ENCODE measurements around the gene AHCYL2.
A peak's percentile ranks its signal among the peaks of the same experiment; 100 is the strongest.
"Not testable (repeated sequence)": the region's sequence is repeated elsewhere in the genome, so short reads cannot be mapped to it uniquely, and the experiment has no call there.

Gene AHCYL2

DNA sequence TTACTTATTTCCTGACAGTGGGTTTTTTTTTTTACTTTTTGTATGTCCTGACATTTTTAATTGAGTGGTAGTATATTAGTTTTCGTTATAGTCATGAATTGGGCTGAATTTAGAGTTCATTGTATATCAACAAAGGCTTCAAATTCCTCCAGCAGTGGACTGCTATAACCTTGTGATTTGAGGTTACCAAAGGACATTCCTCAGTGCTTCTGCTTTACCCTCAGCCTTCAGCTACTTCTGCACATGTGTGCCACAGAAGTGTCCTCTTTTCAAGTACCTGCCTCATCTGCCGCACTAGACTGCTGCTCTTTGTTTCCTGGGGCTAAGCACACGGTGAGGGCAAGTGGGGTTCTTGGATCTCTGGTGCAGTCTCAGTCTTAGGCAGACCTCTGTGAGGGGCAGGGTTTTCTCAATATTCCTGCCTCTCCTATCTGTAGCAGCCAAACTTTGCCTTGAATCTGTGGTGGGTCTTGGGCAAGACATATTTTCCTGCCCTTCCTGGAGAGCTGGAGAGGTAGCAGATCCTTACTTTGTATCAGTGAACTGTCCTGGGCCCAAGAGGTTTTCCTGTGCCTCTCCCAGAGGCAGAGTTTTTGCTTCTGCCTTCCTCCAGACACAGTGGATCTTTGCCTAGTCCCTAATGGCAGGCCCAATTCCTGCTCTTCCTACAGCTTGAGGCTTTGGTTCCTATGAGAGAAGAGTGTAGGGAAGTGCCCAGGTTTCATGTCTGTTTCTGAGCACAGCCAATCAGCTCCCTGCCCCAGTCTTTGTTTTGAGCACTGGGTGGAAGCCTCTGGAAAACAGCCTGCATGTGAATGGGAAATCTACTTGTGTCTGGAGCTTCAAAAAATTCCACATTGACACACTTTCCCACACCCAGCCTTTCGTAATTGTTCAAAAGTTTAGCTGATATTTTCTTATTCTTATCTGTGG lies 170.4 kb downstream of the AHCYL2 start:
- TF ChIP-seq, protein P1, sequence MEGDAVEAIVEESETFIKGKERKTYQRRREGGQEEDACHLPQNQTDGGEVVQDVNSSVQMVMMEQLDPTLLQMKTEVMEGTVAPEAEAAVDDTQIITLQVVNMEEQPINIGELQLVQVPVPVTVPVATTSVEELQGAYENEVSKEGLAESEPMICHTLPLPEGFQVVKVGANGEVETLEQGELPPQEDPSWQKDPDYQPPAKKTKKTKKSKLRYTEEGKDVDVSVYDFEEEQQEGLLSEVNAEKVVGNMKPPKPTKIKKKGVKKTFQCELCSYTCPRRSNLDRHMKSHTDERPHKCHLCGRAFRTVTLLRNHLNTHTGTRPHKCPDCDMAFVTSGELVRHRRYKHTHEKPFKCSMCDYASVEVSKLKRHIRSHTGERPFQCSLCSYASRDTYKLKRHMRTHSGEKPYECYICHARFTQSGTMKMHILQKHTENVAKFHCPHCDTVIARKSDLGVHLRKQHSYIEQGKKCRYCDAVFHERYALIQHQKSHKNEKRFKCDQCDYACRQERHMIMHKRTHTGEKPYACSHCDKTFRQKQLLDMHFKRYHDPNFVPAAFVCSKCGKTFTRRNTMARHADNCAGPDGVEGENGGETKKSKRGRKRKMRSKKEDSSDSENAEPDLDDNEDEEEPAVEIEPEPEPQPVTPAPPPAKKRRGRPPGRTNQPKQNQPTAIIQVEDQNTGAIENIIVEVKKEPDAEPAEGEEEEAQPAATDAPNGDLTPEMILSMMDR (conservative IDR thresholded peaks at IDR 0.05; ENCODE audit: low read length) = no peak
- no peak for DNase-seq (ENCODE audit: low read depth)
- H3K4me3 ChIP-seq (ENCODE audit: low read length) = no peak overlapping the region

DNA sequence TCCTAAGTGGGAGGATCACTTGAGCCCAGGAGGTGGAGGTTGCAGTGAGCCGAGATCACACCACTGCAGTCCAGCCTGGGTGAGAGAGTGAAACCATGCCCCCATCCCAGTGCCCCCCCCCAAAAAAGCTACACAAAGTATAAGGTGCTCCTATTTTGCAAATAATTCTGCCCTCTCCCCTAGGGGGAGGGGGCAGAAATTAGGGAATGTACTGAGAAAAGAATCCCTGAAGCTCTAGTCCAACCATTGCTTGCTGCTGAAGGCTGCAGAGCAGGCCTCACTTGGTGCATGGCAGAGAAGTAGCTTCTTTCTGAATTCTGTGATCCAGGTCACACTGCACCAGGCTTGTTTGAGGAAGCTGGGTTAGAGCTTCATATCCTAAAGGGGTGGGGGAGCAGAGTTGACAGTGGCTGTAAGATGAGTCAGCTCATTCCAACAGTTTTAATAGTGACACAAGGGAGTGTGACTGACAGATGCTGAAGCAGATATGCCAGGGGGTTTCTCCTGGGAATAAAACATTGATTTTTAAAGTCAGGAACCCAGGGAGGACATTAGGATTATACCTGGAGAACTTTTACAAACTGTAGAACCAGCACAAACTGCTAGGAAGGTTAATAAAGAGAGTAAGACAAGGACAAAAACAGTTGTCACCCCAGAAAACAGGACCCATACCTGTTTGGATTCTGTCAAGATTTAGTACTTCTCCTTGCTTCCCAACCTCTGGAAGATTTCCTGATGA lies 176.6 kb downstream of the AHCYL2 start:
- DNase-seq (ENCODE audit: low read depth) = peak; percentile 16
- TF ChIP-seq, protein P1 (conservative IDR thresholded peaks at IDR 0.05; ENCODE audit: low read length) = no peak
- H3K4me3 ChIP-seq (ENCODE audit: low read length) = no peak overlapping the region

DNA sequence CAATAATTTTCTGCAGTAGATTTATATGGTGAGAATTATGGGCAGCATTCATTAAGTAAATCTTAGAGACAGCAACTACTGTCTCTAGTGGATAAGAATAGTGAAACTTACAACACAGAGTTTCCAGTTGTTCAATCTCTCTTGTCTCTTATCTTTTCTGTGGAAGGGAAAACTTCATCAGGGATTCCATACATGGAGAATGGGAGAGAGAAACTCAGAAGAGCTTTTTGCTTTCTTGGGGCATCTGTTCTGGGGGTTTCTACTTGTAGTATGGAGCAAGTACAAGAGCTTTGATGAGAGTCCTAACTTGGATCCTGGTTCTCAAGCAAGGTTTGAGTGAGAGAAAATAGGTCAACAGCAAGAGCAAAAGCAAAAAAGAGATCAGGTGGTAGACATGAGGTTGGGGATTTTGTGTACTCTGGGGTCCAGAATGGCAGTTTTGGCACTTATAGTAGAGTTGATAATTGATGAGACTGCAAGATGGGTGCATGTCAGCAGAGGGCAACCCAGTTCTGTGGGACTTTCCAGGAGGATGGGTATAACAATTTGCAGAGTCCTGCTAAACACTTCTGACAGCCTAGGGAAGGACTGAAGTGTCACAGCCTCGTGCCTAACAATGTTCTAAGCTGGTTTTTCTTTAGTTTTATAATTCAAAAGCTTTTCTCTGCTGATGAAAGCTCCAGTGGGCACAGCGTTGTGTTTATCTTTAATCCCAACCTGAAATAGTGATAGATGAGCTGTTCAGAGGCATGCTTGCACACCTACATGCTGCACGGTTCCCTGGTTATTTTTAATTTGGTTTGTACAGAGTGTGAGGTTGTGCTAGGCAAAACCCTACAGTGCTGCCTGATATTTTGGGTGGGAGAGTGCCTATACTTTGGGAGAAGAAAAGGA lies 177.4 kb downstream of the AHCYL2 start:
- no peak for DNase-seq (ENCODE audit: low read depth)
- TF ChIP-seq, protein P1 (conservative IDR thresholded peaks at IDR 0.05; ENCODE audit: low read length) = no peak
- no peak overlapping the region for H3K4me3 ChIP-seq (ENCODE audit: low read length)

DNA sequence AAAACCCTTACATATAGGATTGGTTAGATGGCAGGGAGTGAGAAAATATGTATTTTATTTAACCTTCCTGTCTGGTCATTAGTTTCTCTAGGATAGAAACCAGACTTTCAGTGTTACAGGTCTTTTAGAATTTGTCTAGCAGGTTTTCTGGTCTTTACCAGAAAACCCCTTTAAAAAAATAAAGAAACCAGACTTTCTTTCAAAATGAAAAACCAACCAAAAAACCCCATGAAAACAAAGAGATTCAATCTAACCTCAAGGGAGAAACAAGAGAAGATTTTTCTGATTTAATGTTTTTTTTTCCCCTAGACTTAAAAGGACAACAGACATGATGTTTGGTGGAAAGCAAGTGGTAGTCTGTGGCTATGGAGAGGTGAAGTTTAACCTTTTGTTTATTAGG lies 180.7 kb downstream of the AHCYL2 start:
- TF ChIP-seq, protein P1 (conservative IDR thresholded peaks at IDR 0.05; ENCODE audit: low read length) = no peak
- no peak overlapping the region for H3K4me3 ChIP-seq (ENCODE audit: low read length)
- no peak for DNase-seq (ENCODE audit: low read depth)

DNA sequence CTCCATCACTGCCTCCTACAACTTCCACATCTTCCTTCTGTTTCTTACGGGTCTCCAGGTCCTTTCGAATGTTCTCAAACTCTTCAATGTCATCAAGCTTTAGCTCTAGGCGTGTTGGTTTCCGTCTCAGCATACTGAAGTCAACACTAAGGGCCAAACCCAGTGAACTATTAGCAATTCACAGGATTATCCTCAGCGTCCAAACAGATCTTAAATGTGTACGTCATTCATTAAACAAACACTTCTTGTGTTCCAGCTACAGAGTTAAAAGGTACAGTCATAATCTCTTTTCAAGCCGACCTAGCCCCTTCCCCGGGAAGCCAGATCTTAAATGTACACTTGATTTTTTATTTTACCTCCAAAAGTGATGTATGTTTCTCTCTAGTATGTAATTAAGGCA lies 185.4 kb downstream of the AHCYL2 start:
- not testable (repeated sequence) for DNase-seq (ENCODE audit: low read depth); H3K4me3 ChIP-seq (ENCODE audit: low read length)

DNA sequence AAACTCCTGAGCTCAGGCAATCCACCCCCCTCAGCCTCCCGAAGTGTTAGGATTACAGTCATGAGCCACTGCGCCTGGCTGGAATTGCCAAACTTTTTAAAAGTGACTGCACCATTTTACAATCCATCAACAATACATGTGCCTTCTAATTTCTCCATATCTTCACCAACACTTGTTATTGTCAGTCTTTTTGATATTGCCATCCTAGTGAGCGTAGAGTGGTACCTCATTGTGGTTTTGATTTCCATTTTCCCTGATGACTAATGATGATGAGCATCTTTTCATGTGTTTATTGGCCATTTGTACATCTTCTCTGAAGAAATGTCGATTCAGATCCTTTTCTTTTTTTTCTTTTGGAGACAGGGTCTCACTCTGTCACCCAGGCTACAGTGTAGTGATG lies 187.7 kb downstream of the AHCYL2 start:
- TF ChIP-seq, protein P1 (conservative IDR thresholded peaks at IDR 0.05; ENCODE audit: low read length) = no peak
- DNase-seq (ENCODE audit: low read depth) = no peak
- H3K4me3 ChIP-seq (ENCODE audit: low read length) = no peak overlapping the region

DNA sequence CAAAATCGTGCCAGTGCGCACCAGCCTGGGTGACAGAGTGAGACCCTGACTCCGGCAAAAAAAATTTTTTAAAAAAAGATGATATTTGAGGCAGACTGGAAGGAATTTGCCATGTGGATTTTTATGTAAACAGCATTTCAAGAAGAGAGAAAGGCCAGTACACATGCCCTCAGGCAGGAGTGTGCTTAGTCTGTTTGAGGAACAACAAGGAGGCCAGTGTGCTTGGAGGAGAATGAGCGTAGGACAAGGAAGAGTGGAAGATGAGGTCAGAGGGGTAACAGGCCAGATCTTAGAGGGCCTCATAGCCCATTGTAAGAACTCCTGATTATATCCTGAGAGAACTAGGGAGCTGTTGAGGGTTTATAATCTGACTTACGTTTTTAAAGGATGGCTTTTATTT lies 192.2 kb downstream of the AHCYL2 start:
- TF ChIP-seq, protein P1 (conservative IDR thresholded peaks at IDR 0.05; ENCODE audit: low read length) = no peak
- no peak overlapping the region for H3K4me3 ChIP-seq (ENCODE audit: low read length)
- DNase-seq (ENCODE audit: low read depth) = no peak

All from AG10803 (cell line).